Neural cell (in vitro differentiated cells): ENCODE results near the gene KDM1B. TPM values are rescaled to one million over a fixed set of nuclear protein-coding genes. Genes with fewer than 3 reads are reported as not detected.

ENCODE experiments used
- H2AFZ ChIP-seq: fragments of 200-600, 300-800 bp; sonication (generic), shearing (Covaris generic); 2 replicates; pipeline ENCODE4 v1.6.0; 2014; ENCODE audit warnings: low read depth, mild to moderate bottlenecking, antibody characterized with exemption, low read length, moderate library complexity
- H3F3A ChIP-seq: fragments of 200-600 bp; shearing (Covaris generic); 2 replicates; pipeline ENCODE4 v1.6.1; 2016; ENCODE audit warnings: mild to moderate bottlenecking, moderate library complexity, mixed read lengths, antibody characterized with exemption, low read length; ENCODE audit not compliant: insufficient read depth, poor library complexity, severe bottlenecking
- H3K27ac ChIP-seq: fragments of 200-600, 300-800 bp; sonication (generic), shearing (Covaris generic); 2 replicates; pipeline ENCODE4 v1.5.1; 2014; ENCODE audit warnings: mild to moderate bottlenecking, low read length, moderate library complexity
- H3K27me3 ChIP-seq: fragments of 300-800, 200-600 bp; sonication (generic), shearing (Covaris generic); 2 replicates; pipeline ENCODE4 v1.6.0; 2014; ENCODE audit warnings: mild to moderate bottlenecking, low read depth, low read length, moderate library complexity; ENCODE audit not compliant: insufficient read depth
- H3K36me3 ChIP-seq: fragments of 300-800, 200-600 bp; sonication (generic), shearing (Covaris generic); 2 replicates; pipeline ENCODE4 v1.5.1; 2014; ENCODE audit warnings: mild to moderate bottlenecking, antibody characterized with exemption, low read length, moderate library complexity; ENCODE audit not compliant: insufficient read depth
- H3K4me2 ChIP-seq: fragments of 300-800, 200-600 bp; sonication (generic), shearing (Covaris generic); 2 replicates; pipeline ENCODE4 v1.6.0; 2014; ENCODE audit warnings: mild to moderate bottlenecking, low read length
- H3K4me3 ChIP-seq: fragments of 300-800, 200-600 bp; sonication (generic), shearing (Covaris generic); 2 replicates; pipeline ENCODE4 v1.5.1; 2014; ENCODE audit warnings: mild to moderate bottlenecking, low read length, moderate library complexity
- H3K79me2 ChIP-seq: fragments of 200-600 bp; shearing (Covaris generic); replicated peaks from 2 replicates; pipeline ENCODE4 v1.6.0; 2014; ENCODE audit warnings: mild to moderate bottlenecking, low read length, moderate library complexity; ENCODE audit not compliant: insufficient read depth
- H3K9ac ChIP-seq: fragments of 300-800, 200-600 bp; sonication (generic), shearing (Covaris generic); 2 replicates; pipeline ENCODE4 v1.6.1; 2016; ENCODE audit warnings: mild to moderate bottlenecking, low read length, mixed read lengths
- H3K9me2 ChIP-seq: fragments of 200-600 bp; shearing (Covaris generic); 2 replicates; pipeline ENCODE4 v1.6.1; 2016; ENCODE audit warnings: mild to moderate bottlenecking, low read length, mixed read lengths; ENCODE audit not compliant: insufficient read depth
- H3K9me3 ChIP-seq: fragments of 200-600, 300-800 bp; sonication (generic), shearing (Covaris generic); 2 replicates; pipeline ENCODE4 v1.6.1; 2016; ENCODE audit warnings: mild to moderate bottlenecking, mixed run types, low read length, moderate library complexity, mixed read lengths
- H4K20me1 ChIP-seq: fragments of 200-600 bp; shearing (Covaris generic); 2 replicates; pipeline ENCODE4 v1.6.1; 2016; ENCODE audit warnings: mild to moderate bottlenecking, mixed run types; ENCODE audit not compliant: insufficient read depth
- CTCF ChIP-seq: fragments of 450-650 bp; IDR thresholded peaks from 2 replicates; pipeline ENCODE4 v1.5.1; 2014; ENCODE audit warnings: antibody characterized with exemption, mild to moderate bottlenecking, moderate library complexity; ENCODE audit not compliant: poor library complexity, severe bottlenecking
- EP300 ChIP-seq: fragments of 450-650 bp; conservative IDR thresholded peaks from 2 replicates; pipeline ENCODE4 v1.6.1; 2014; ENCODE audit warnings: antibody characterized with exemption, mild to moderate bottlenecking, moderate library complexity; ENCODE audit not compliant: poor library complexity, severe bottlenecking
- EZH2 ChIP-seq: fragments of 200-600, 300-800 bp; shearing (Covaris generic), sonication (generic); IDR thresholded peaks from 2 replicates; pipeline ENCODE4 v1.6.1; 2014; ENCODE audit warnings: antibody characterized with exemption, low read length, borderline replicate concordance, mild to moderate bottlenecking; ENCODE audit not compliant: insufficient read depth, poor library complexity, severe bottlenecking
- MXI1 ChIP-seq: fragments of 450-650 bp; conservative IDR thresholded peaks from 2 replicates; pipeline ENCODE4 v1.6.1; 2014; ENCODE audit warnings: antibody characterized with exemption, mild to moderate bottlenecking; ENCODE audit not compliant: poor library complexity, severe bottlenecking
- POLR2AphosphoS5 ChIP-seq: IDR thresholded peaks from 2 replicates; pipeline ENCODE4 v1.6.1; 2012
- RAD21 ChIP-seq: fragments of 450-650 bp; conservative IDR thresholded peaks from 2 replicates; pipeline ENCODE4 v1.6.1; 2014; ENCODE audit warnings: antibody characterized with exemption, mild to moderate bottlenecking, moderate library complexity
- REST ChIP-seq: IDR thresholded peaks from 2 replicates; pipeline ENCODE4 v1.6.1; 2012; ENCODE audit warnings: borderline replicate concordance
- SMC3 ChIP-seq: fragments of 450-650 bp; conservative IDR thresholded peaks from 2 replicates; pipeline ENCODE4 v1.6.1; 2014; ENCODE audit warnings: antibody characterized with exemption, mild to moderate bottlenecking, moderate library complexity; ENCODE audit not compliant: poor library complexity
- TAF1 ChIP-seq: IDR thresholded peaks from 2 replicates; pipeline ENCODE4 v1.6.1; 2012; ENCODE audit warnings: low read depth
- polyA plus RNA-seq: library from polyadenylated mRNA; depleted of rRNA; stranded (reverse); fragments of >200 nt; gene quantifications from 2 replicates; pipeline ENCODE4 v1.2.3, GENCODE V29; 2014

Gene KDM1B
- polyA plus RNA-seq, 1 donor from 2014 or later, result 24.5 TPM

DNA sequence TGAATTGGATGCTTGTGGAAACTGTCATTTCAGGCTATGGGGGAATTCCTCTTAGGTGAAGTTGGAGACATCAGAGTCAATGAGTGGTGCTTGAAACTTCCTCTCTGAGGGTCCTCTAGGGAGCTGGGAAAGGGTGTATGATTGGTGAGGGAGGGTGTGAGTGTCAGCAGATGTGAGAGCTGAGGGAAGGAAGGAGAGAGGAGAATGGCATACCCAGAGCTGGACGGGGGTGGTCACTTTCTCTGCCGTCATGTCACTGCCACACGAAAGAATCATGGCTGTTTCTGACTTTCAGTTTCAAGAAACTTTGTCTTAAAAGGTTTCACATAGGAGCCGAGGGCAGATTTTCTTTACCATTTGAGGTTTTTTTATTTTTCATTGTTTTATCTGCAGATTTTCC, 58.8 kb downstream of the KDM1B start:
- Histone ChIP-seq H3K9me2 (no peaks in the 10 kb centered on the region), H2AFZ (no peak overlapping the region), H3K27ac (no peak overlapping the region), H3K36me3 (no peaks in the 10 kb centered on the region), H4K20me1 (no peaks in the 10 kb centered on the region), H3F3A (no peaks in the 10 kb centered on the region), H3K4me3 (no peak overlapping the region), H3K9me3 (no peaks in the 10 kb centered on the region), H3K9ac (no peak overlapping the region), H3K4me2 (no peak overlapping the region), H3K27me3 (no peaks in the 10 kb centered on the region), H3K79me2 (no peaks in the 10 kb centered on the region)
- no peak for TF ChIP-seq EZH2
- TF ChIP-seq RAD21, result no peak
- no peak for TF ChIP-seq MXI1
- no peak for TF ChIP-seq EP300
- TF ChIP-seq TAF1, result no peak
- TF ChIP-seq REST, result no peak
- no peak for TF ChIP-seq CTCF

DNA sequence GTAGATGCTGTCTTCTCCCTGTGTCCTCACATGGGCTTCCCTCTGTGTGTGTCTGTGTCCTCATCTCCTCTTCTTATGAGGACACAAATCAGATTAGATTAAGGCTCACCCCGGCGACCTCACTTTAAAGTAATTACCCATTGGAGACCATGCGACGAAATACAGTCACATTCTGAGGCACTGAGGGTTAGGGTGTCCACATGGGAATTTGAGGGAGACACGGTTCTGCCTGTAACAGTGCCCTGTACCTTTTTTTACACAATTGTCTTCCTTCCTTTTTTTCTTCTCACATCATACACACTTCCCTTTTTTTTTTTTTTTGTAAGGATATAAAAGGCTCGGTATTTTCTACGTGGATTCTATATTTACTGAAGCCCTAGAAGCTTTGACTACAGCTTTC, 60.2 kb downstream of the KDM1B start:
- no peaks in the 10 kb centered on the region for H3K79me2 ChIP-seq
- no peaks in the 10 kb centered on the region for H3K9me2 ChIP-seq
- TF ChIP-seq RAD21 (no peak), EP300 (no peak), TAF1 (no peak), REST (no peak), SMC3 (no peak), POLR2AphosphoS5 (no peak), EZH2 (no peak), CTCF (no peak), MXI1 (no peak)
- no peak overlapping the region for H3K9ac ChIP-seq
- H3K4me2 ChIP-seq, result no peak overlapping the region
- H3K27me3 ChIP-seq, result no peaks in the 10 kb centered on the region
- H3K27ac ChIP-seq, result no peak overlapping the region
- H3K9me3 ChIP-seq, result no peaks in the 10 kb centered on the region
- H3K4me3 ChIP-seq, result no peak overlapping the region
- no peaks in the 10 kb centered on the region for H3K36me3 ChIP-seq
- no peaks in the 10 kb centered on the region for H3F3A ChIP-seq
- no peaks in the 10 kb centered on the region for H4K20me1 ChIP-seq
- no peak overlapping the region for H2AFZ ChIP-seq
